Measurements from ENCODE around the gene EIF6.
A peak's percentile ranks its signal among the peaks of the same experiment; 100 is the strongest.

Gene EIF6

GRCh38 chr20:35302421-35303335 lies 18.1 kb upstream of the EIF6 start (continued):
- TF ChIP-seq, protein P1, sequence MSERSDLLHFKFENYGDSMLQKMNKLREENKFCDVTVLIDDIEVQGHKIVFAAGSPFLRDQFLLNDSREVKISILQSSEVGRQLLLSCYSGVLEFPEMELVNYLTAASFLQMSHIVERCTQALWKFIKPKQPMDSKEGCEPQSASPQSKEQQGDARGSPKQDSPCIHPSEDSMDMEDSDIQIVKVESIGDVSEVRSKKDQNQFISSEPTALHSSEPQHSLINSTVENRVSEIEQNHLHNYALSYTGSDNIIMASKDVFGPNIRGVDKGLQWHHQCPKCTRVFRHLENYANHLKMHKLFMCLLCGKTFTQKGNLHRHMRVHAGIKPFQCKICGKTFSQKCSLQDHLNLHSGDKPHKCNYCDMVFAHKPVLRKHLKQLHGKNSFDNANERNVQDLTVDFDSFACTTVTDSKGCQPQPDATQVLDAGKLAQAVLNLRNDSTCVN (tag by site-specific recombination; optimal IDR thresholded peaks at IDR 0.05): no peak
- TF ChIP-seq ZNF302 (tag by site-specific recombination; IDR thresholded peaks at IDR 0.05; ENCODE audit: low read depth): no peak
- no peak for TF ChIP-seq ZNF157 (tag by site-specific recombination; IDR thresholded peaks at IDR 0.05)
- no peak for TF ChIP-seq ZBTB48 (tag by site-specific recombination; IDR thresholded peaks at IDR 0.05)
- 0 out of 2 replicates have a peak, but pooled peaks have one; percentile 30 for TF ChIP-seq ZNF24 (tag by site-specific recombination; IDR thresholded peaks at IDR 0.05)
- TF ChIP-seq ZNF501 (tag by site-specific recombination; IDR thresholded peaks at IDR 0.05): no peak
- TF ChIP-seq ZNF174 (tag by site-specific recombination; IDR thresholded peaks at IDR 0.05): no peak
- TF ChIP-seq KLF1 (tag by site-specific recombination; IDR thresholded peaks at IDR 0.05): peak; percentile 28; the same call in 1 of the 2 replicates
- TF ChIP-seq ZNF830 (tag by site-specific recombination; IDR thresholded peaks at IDR 0.05; ENCODE audit: low read depth): no peak
- TF ChIP-seq INSM2 (tag by site-specific recombination; IDR thresholded peaks at IDR 0.05): 0 out of 2 replicates have a peak, but pooled peaks have one; percentile 24
- TF ChIP-seq SCRT2 (tag by site-specific recombination; IDR thresholded peaks at IDR 0.05): no peak
- no peak for TF ChIP-seq SP3 (tag by site-specific recombination; IDR thresholded peaks at IDR 0.05)
- TF ChIP-seq ZFP69B (tag by site-specific recombination; IDR thresholded peaks at IDR 0.05): no peak
- no peak for TF ChIP-seq ZNF423 (tag by site-specific recombination; IDR thresholded peaks at IDR 0.05)
- TF ChIP-seq ZNF16 (tag by site-specific recombination; IDR thresholded peaks at IDR 0.05; ENCODE audit: low read depth): no peak
- no peak for TF ChIP-seq ZBTB49 (tag by site-specific recombination; IDR thresholded peaks at IDR 0.05; ENCODE audit: low read depth)

DNA sequence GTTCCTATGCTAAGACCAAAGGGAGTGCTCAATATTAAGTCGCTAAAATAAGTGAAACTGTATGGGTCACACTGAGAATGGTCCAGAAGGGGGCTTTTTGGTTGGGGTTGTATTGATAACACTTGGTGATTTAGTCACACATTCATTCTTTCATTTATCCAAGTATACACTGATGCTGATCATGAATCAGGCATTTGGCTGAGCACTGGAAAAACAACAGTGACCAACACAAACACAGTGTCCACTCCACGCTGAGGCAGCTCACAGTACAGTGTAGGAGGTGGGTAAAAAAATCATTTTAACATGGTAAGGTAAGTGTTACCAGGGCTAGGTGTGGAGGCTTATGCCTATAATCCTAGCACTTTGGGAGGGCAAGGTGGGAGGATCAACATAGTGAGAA lies 16.9 kb upstream of the EIF6 start:
- no peaks in the 10 kb centered on the region; the same call in 1 of the 2 replicates for H3K4me1 ChIP-seq (ENCODE audit: control insufficient read depth, insufficient read depth, low read length)

More for the DNA sequence above, 16.9 kb upstream of the EIF6 start:
- ChIA-PET POLR2A (interaction anchor here (0.5 to 1.0 kb wide), 2 partner anchors 17 to 217 kb away, joined by 4 read pairs; partner anchors contain the start of gene EIF6), CTCF (interaction anchor here (0.6 to 13.7 kb wide), 8 partner anchors 16 to 216 kb away, joined by 3 to 236 read pairs (median 4); partner anchors contain the start of gene GDF5)
- H3K9me3 ChIP-seq (ENCODE audit: control insufficient read depth, insufficient read depth, low read depth, low read length): no peaks in the 10 kb centered on the region
- TF ChIP-seq PATZ1 (tag by site-specific recombination; IDR thresholded peaks at IDR 0.05) (no peak), INSM2 (tag by site-specific recombination; IDR thresholded peaks at IDR 0.05) (no peak), ZNF132 (tag by site-specific recombination; IDR thresholded peaks at IDR 0.05; ENCODE audit: borderline replicate concordance) (no peak), ZNF404 (tag by site-specific recombination; IDR thresholded peaks at IDR 0.05) (no peak), ZNF37A (tag by site-specific recombination; IDR thresholded peaks at IDR 0.05) (no peak), ZNF623 (tag by site-specific recombination; IDR thresholded peaks at IDR 0.05) (no peak), ZIC2 (tag by site-specific recombination; IDR thresholded peaks at IDR 0.05) (no peak), PRDM1 (tag by site-specific recombination; IDR thresholded peaks at IDR 0.05) (no peak)
- no peak overlapping the region for H3K4me3 ChIP-seq (ENCODE audit: low read depth, low read length)
- peaks cover 0 to 11% of the 10 kb centered on the region in 2 experiments; a peak in 1 of 3 replicates for H3K36me3 ChIP-seq (ENCODE audit: control insufficient read depth in 2 of 2, insufficient read depth in 1 of 2, low read length in 2 of 2)
- H3K27ac ChIP-seq (ENCODE audit: extremely low read depth, low read depth, low read length): no peak overlapping the region

All from HEK293 (cell line).